Measurements from ENCODE around the gene SNRNP25.

SNRNP25 gene

GRCh38 chr16:63998-64913 is 10.6 kb downstream of the SNRNP25 start:
- DNase-seq (ENCODE audit: low read depth): no peak

GRCh38 chr16:64914-65255 is 11.3 kb downstream of the SNRNP25 start:
- no peak for DNase-seq (ENCODE audit: low read depth)

GRCh38 chr16:65745-66144 is 12.1 kb downstream of the SNRNP25 start:
- DNase-seq (ENCODE audit: low read depth): peak; percentile 68

- no peak for DNase-seq (ENCODE audit: low read depth)
Measured at GRCh38 chr16:66309-67182, 12.9 kb downstream of the SNRNP25 start.

GRCh38 chr16:67183-67791 is 13.7 kb downstream of the SNRNP25 start:
- DNase-seq (ENCODE audit: low read depth): no peak

- no peak for DNase-seq (ENCODE audit: low read depth)
Measured at GRCh38 chr16:67884-68789, 14.5 kb downstream of the SNRNP25 start.

- DNase-seq (ENCODE audit: low read depth): no peak
Measured at GRCh38 chr16:69181-69580, 15.6 kb downstream of the SNRNP25 start.

- DNase-seq (ENCODE audit: low read depth): no peak
Measured at GRCh38 chr16:71210-71539, 17.5 kb downstream of the SNRNP25 start.

- no peak for DNase-seq (ENCODE audit: low read depth)
Measured at GRCh38 chr16:71540-72401, 18.1 kb downstream of the SNRNP25 start.

- no peak for DNase-seq (ENCODE audit: low read depth)
Measured at GRCh38 chr16:72561-73548, 19.2 kb downstream of the SNRNP25 start, which contains the start of gene RHBDF1. Gene RHBDF1 (minus strand): TSS chr16:72631. CDS start chr16:65015, 7,616 bp downstream.

GRCh38 chr16:74051-74746 is 20.6 kb downstream of the SNRNP25 start:
- DNase-seq (ENCODE audit: low read depth): no peak

GRCh38 chr16:74747-75334 is 21.2 kb downstream of the SNRNP25 start:
- DNase-seq (ENCODE audit: low read depth): no peak

GRCh38 chr16:75580-76501 is 22.2 kb downstream of the SNRNP25 start:
- no peak for DNase-seq (ENCODE audit: low read depth)

- no peak for DNase-seq (ENCODE audit: low read depth)
Measured at GRCh38 chr16:76535-77272, 23.1 kb downstream of the SNRNP25 start.

- DNase-seq (ENCODE audit: low read depth): no peak
Measured at GRCh38 chr16:77273-77806, 23.7 kb downstream of the SNRNP25 start.

- peak; percentile 71 for DNase-seq (ENCODE audit: low read depth)
Measured at GRCh38 chr16:77807-78443, 24.3 kb downstream of the SNRNP25 start, which contains the start of gene MPG. Gene MPG (plus strand): TSS chr16:78225. CDS start chr16:78310, 85 bp downstream.
